D721Med (cell line): ENCODE data around the gene MS4A18.
"Not testable (repeated sequence)": the region's sequence is repeated elsewhere in the genome, so short reads cannot be mapped to it uniquely, and the experiment has no call there.

Experiments used
- DNase-seq: peaks from one replicate; pipeline ENCODE4 v3.0.0; 2011; ENCODE audit warnings: low spot score; ENCODE audit not compliant: insufficient read length
- FAIRE-seq: peaks from 2 replicates; lab custom pipeline; 2011; peaks lifted over from hg19 to GRCh38; lab: Jason Lieb, UNC
- TF ChIP-seq, protein P1 (sequence below): IDR thresholded peaks from 2 replicates; pipeline ENCODE4 v1.5.1; 2012; ENCODE audit warnings: mild to moderate bottlenecking, control low read depth; ENCODE audit not compliant: insufficient read depth; ENCODE audit errors: missing control alignments

The MS4A18 gene

GRCh38 chr11:60748821-60749220 is 24.3 kb downstream of the MS4A18 start:
- no peak for DNase-seq
- TF ChIP-seq, protein P1, sequence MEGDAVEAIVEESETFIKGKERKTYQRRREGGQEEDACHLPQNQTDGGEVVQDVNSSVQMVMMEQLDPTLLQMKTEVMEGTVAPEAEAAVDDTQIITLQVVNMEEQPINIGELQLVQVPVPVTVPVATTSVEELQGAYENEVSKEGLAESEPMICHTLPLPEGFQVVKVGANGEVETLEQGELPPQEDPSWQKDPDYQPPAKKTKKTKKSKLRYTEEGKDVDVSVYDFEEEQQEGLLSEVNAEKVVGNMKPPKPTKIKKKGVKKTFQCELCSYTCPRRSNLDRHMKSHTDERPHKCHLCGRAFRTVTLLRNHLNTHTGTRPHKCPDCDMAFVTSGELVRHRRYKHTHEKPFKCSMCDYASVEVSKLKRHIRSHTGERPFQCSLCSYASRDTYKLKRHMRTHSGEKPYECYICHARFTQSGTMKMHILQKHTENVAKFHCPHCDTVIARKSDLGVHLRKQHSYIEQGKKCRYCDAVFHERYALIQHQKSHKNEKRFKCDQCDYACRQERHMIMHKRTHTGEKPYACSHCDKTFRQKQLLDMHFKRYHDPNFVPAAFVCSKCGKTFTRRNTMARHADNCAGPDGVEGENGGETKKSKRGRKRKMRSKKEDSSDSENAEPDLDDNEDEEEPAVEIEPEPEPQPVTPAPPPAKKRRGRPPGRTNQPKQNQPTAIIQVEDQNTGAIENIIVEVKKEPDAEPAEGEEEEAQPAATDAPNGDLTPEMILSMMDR: no peak
- no peak for FAIRE-seq

DNA sequence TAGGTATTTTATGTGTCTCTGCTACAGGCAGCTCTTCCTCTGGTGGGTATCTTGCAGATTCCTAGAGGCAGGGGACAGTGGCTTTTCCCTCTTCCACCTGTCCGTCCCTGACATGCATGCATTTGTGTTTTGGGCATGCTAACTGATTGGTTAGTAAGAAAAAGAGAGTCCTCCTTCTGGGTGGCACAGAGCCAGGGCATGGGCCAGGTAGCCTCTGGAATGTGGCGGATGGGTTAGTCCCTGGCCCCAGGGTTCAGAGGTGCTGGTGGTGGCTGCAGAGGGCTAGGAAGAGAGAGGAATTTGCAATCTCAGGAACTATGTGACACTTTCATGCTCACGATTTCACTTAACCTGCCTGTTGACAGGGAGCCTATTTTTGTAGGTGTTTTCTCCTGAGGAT is 26.4 kb downstream of the MS4A18 start:
- DNase-seq (no peak), FAIRE-seq (no peak)
- TF ChIP-seq, protein P1: no peak

DNA sequence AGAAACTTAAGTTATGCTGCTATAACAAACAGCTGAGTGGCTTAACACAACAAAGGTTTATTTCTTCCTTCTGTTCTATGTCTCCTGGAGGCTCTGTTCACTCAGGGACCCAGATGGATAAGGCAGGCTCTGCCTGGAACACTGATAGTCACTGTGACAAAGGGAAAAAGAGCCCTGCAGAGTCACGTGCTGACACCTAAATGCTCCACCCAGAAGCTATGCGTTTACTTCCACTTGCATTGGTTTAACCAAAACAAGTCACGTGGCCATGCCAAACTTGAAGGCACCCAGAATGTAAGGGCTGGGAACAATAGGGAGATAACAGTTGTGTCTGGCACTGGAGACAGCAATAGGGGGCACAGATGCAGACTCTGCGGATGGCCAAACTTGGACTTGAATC is 28.8 kb downstream of the MS4A18 start:
- TF ChIP-seq, protein P1: no peak
- no peak for DNase-seq
- FAIRE-seq: no peak

GRCh38 chr11:60754887-60755286 is 30.4 kb downstream of the MS4A18 start:
- TF ChIP-seq, protein P1: no peak
- FAIRE-seq: no peak

DNA sequence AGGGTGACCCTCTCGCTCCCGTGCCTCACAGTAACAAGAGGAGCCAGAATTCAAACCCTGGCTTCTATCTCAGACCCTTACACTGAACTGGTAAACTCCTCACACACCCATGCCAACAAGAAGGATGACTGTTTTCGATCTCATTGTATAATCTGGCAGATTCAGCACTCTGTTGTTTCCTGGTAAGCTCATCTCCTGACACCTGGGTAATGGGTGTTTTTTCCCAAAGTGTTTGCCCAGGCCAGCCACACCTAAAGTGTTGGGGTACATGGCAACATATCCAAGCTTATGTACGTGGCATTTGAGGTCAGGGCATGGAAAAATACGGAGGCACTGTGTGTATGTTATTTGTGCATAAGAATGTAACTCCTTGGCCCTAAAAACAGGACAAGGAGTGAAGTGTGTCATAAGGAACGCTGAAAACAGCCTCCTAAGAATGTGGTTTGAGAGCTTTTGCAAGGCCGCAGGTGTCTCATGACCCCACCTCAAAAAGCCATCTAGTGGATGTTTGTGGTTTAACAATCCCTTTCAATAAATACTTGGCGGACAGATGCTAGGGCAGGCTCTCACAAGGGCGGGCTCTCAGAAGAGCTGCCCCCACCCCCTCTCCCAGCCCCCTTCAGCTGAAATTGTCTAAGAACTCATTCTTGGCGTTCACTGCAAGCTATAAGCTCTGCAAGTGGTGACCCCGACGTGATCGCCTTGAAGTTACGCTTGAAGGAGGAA is 31.9 kb downstream of the MS4A18 start, which contains the start of gene MS4A15:
Gene MS4A15, plus strand, starts transcription at position 561 of the 726 bp plus-strand sequence. CDS start 6,867 bp downstream, outside the sequence.
- DNase-seq (no peak), FAIRE-seq (no peak)
- TF ChIP-seq, protein P1: peak; percentile 29

More at GRCh38 chr11:60754887-60755286, 30.4 kb downstream of the MS4A18 start:
- DNase-seq: no peak

DNA sequence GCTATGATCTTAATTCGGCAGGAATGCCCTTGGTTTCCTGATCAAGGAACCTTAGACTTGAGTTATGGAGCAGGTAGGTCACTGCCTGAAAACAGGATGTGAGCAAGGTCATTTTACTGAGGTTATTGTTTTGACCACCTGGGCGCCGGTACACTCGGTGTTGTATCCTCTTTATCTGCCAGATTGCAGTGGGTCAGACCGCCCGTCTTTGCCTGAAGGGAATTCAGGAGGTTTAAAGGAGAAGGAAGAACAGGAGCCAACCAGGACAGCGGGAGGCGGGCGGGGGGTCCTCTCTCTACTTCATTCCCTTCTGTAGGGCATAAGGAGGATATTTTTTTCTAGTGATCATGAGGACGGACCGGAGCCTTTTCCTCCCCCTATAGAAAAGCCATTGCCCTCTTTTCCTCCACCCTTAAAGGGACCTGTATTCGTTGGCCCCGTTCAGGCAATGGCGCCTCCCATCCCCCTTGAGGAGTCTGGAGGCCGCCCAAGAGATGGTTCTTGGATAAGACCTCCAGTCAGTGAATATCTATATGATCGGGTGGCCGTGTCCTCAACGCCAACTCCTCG is 32.8 kb downstream of the MS4A18 start:
- DNase-seq (no peak), FAIRE-seq (no peak)
- TF ChIP-seq, protein P1: no peak

DNA sequence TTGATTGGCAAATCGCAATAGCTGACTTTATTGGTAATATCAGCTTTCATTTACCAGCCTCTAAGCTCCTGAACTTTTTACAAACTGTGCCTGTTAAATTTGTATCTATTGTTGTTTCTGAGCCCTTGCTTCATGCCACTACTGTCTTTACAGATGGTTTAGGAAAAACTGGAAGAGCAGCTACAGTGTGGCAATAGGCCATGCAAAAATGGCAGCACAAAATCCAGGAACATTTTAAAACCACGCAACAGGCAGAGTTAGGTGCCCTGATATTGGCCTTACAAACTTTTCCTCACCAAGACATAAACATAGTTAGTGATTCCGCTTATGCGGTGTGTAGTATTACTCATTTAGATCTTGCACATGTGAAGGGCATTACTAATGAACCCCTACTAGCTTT is 34.2 kb downstream of the MS4A18 start:
- DNase-seq, FAIRE-seq: not testable (repeated sequence)

DNA sequence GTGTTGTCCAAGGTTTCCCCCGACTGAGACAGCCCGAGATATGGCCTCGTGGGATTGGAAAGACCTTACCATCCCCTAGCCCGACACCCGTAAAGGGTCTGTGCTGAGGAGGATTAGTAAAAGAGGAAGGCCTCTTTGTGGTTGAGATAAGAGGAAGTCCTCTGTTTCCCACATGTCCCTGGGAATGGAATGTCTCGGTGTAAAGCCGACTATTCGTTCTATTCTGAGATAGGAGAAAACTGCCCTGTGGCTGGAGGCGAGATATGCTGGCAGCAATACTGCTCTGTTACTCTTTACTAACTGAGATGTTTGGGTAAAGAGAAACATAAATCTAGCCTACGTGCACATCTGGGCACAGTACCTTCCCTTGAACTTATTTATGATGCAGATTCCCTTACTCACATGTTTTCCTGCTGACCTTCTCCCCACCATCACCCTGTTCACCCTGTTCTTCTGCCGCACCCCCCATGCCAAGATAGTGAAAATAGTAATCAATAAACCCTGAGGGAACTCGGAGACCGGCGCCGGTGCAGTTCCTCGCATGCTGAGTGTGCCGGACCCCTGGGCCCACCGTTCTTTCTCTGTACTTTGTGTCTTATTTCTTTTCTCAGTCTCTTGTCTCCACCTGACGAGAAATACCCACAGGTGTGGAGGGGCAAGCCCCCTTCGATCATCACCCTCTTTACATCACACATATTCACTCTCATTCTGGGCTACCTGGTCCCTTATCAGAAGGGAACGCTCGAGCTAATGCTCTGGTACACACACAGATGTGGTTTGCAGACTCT is 35.1 kb downstream of the MS4A18 start:
- not testable (repeated sequence) for FAIRE-seq

More for the DNA sequence above, 35.1 kb downstream of the MS4A18 start:
- DNase-seq: not testable (repeated sequence)
